Measurements from ENCODE around the gene CNTFR.
A peak's percentile ranks its signal among the peaks of the same experiment; 100 is the strongest.

DNA sequence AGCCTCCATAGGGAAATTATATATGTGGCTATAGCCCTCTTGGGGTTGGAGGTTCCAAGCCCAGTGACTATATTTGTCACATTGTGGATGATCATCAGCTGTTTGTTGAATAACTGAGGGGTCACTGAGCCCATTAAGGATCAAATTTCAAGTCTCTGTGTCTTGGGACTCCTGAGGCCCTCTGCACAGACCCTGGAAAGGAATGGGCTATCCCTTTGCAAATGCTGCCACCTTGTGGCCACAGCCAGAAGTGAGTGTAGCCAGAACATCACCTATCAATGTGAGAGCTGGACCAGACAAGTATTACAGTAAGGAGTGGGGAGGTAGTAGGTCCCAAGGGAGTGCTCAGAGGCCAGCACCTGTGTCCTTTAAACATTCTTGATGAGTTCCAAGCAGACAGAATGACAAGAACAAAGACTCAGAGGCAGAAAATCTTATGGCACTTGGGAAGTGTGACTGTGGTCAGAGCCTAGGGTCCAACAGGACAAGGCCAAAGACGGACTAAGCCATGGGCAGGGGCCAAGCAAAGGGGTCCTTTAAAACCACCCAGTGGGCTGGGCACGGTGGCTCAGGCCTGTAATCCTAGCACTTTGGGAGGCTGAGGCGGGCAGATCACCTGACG is 14.2 kb upstream of the CNTFR start:
- no peak for TF ChIP-seq POLR2AphosphoS5 (IDR thresholded peaks at IDR 0.05; ENCODE audit: low read depth)
- TF ChIP-seq, protein P1, sequence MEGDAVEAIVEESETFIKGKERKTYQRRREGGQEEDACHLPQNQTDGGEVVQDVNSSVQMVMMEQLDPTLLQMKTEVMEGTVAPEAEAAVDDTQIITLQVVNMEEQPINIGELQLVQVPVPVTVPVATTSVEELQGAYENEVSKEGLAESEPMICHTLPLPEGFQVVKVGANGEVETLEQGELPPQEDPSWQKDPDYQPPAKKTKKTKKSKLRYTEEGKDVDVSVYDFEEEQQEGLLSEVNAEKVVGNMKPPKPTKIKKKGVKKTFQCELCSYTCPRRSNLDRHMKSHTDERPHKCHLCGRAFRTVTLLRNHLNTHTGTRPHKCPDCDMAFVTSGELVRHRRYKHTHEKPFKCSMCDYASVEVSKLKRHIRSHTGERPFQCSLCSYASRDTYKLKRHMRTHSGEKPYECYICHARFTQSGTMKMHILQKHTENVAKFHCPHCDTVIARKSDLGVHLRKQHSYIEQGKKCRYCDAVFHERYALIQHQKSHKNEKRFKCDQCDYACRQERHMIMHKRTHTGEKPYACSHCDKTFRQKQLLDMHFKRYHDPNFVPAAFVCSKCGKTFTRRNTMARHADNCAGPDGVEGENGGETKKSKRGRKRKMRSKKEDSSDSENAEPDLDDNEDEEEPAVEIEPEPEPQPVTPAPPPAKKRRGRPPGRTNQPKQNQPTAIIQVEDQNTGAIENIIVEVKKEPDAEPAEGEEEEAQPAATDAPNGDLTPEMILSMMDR (IDR thresholded peaks at IDR 0.05; ENCODE audit: insufficient read depth, low read length), result peak; percentile 96
